HG02938 (cell line): ENCODE results near the gene ST8SIA5.
"Not testable (repeated sequence)": the region's sequence is repeated elsewhere in the genome, so short reads cannot be mapped to it uniquely, and the experiment has no call there.

Experiments
- ATAC-seq: cut with Tn5 transposase; IDR thresholded peaks from one replicate; pipeline ENCODE4 v1.9.1; 2021; ENCODE audit warnings: mild to moderate bottlenecking, moderate library complexity; ENCODE audit not compliant: unreplicated experiment

ST8SIA5 gene

GRCh38 chr18:46756559-46757201 lies at the start of gene ST8SIA5:
TSS of gene ST8SIA5 (minus strand) at chr18:46757053. CDS start at chr18:46756508, 545 bp downstream.
- ATAC-seq = no peak

GRCh38 chr18:46795945-46796344 lies 39.1 kb upstream of the ST8SIA5 start:
- not testable (repeated sequence) for ATAC-seq

GRCh38 chr18:46794607-46795006 lies 37.8 kb upstream of the ST8SIA5 start:
- no peak for ATAC-seq

DNA sequence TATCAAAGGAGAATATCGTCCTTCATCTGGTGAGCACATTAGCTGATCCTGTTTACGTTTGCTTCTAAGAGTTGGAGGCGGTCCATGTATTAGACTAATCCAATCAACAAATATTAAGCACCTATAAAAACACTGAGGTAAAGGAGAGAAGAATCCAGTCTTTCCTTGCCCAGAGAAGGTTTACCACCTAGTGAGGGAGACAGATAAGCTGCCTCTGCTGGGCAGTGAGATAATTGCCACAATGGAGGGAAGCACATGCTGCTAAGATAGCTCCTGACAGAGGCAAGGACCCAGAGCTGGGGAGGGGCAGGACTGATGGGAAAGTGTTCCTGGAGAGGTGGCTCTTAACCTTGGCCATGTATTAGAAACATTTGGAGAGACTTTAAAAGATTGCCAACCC lies 36.7 kb upstream of the ST8SIA5 start:
- ATAC-seq = no peak

DNA sequence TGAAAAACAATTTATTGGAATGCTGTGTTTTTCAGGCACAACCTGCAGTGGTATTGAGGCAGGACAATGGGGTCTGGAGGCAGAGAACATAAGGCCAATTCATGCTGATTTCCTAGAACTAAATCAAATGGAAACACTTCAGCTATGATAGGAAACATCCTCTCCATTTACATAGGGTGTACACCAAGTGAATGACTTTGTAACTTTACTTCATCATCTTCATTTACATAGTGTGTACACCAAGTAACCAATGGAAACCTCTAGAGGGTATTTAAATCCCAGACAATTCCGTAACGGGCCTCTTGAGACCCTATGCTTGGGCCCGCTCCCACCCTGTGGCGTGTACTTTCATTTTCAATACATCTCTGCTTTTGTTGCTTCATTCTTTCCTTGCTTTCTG lies 32.2 kb upstream of the ST8SIA5 start:
- no peak for ATAC-seq

DNA sequence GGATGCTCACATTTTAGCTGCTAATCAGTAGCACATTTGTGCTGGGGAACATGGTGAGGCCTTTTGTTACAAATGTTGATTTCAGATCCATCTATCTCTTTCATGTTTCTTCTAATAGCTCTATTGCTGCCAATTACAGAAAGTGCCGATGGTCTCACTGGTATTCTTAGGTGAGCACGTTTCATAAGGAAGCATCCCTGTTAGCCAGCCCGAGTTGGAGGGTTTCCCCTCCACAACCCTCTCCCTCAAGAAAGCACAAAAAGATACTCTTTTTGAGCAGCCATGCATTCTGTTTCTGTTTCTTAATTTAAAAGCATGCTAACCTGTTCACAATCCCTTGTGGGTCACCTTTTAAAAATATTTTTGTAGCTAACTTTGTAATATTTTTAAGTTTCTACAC lies 30.8 kb upstream of the ST8SIA5 start:
- ATAC-seq = no peak

DNA sequence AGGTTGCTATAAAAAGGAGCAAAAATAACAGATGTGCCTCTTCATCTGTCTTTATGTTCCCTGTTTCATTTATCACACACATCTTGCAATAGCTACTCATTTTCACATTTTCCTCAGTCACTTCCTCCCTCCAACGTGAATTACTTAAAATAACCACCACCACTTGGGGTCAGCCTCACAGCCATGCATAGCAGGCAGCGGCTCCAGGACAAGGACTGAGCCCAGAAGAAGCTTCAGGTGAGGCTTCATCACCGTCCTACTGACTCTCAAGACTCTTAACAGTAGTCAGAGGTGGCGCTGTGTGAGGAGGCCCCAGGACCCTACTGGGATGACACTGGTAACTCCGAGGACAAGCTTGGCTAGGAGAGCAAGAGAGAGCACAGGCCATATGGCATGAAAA lies 15.5 kb upstream of the ST8SIA5 start:
- no peak for ATAC-seq

GRCh38 chr18:46771141-46771540 lies 14.3 kb upstream of the ST8SIA5 start:
- no peak for ATAC-seq

- ATAC-seq = no peak
Observed at GRCh38 chr18:46770708-46771107, 13.9 kb upstream of the ST8SIA5 start.

DNA sequence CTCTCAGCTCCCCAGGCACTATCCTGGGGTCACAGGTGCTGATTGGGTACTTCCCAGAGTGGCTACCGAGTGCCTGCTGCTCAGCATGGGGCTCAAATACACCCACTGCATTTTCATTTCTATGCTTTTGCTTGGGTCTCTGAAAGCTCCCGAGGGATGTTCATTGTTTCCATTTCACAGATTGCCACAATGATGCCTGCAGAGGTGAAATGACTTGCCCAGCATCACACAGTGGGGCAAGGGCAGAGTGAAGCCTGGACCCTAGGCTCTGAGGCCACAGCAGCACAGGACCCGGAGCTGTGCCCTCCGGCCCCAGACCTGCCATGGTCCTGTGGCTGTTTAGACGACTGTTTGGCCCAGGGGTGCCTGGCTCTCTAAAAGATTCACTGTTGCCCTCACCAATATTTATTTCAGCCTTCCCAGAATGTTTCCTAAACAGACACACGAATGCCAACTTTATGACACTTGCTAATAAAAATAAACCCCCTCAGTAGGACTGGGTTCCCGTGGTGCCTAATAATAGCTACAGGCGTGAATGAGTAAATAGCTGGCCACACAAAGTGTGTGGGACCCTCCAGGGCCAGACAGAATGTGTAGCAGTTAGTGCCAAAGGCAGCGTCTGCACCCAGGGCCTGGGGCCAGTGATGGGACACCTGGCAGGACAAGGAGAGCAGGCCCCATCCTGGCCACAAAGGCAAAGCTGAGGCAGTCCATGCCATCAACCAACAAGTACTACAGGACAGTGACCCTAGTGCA lies 11.5 kb upstream of the ST8SIA5 start:
- no peak for ATAC-seq

- ATAC-seq = no peak
Observed at GRCh38 chr18:46767217-46767616, 10.4 kb upstream of the ST8SIA5 start.

GRCh38 chr18:46764586-46764985 lies 7.7 kb upstream of the ST8SIA5 start:
- no peak for ATAC-seq

DNA sequence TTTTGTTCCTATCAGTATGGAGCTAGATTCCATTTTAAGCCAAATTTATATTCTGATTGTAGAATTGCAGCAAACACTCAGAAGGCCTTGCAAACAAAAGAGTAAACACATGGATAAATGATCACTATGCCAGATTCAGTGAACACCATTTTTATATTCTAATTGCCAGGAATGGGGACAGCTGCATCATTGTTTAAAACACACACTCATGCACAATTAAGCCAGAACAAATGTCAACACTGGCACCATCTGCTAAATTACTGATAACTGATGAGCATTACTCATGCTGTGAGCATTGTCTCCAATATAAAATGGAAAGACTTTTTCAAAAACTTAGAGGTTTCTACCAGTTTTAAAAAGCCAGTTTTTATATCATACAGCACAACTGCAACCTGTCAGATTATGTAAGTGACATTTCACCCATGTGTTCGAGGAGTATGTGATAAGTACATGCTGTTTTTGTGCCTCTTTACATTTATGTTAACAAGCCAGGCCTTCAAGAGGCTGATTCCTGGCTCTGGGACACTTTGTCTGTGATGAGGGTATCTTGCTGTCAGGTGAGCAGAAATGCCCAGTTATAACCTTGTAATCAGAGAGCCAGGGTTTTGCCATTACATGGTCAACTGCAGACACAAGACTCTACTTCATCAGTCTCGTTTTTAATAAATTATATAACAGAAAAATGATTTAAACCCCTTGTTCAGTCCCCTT lies 4.4 kb upstream of the ST8SIA5 start:
- ATAC-seq = no peak

GRCh38 chr18:46759890-46760289 lies 3.0 kb upstream of the ST8SIA5 start:
- ATAC-seq = no peak

GRCh38 chr18:46756025-46756558 lies 761 bp downstream of the ST8SIA5 start:
- ATAC-seq = no peak

- no peak for ATAC-seq
Observed at GRCh38 chr18:46755315-46756024, 1.4 kb downstream of the ST8SIA5 start.

DNA sequence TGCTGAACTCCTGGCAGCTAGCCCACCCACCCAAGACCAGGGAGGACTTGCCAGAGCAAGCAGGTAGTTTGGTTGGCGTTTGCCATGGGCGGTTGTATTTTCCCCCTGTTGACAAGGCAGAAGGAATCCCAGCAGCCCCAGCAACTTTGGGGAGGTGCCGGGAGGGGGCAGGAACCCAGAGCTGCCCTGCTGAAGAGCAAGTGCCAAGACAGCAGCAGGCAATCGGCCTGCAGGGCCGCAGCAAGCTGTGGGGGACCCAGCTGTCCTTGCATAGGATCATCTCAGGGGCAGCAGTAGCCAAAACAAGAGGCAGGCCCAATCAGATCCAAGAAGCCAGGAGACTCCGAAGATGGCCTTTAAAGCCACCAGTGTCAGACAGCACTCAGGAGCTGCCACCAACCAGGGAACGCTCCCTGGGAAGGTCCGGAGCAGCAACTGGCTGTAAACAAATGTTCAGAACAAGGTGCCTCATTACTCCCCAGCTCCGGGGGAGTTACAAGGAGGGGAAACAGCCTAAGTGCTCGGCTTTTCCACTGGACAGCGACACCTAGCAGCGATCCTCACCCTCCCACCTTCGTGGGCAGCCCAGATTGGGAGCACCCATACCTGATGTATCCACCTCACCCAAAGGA lies 2.1 kb downstream of the ST8SIA5 start:
- no peak for ATAC-seq

DNA sequence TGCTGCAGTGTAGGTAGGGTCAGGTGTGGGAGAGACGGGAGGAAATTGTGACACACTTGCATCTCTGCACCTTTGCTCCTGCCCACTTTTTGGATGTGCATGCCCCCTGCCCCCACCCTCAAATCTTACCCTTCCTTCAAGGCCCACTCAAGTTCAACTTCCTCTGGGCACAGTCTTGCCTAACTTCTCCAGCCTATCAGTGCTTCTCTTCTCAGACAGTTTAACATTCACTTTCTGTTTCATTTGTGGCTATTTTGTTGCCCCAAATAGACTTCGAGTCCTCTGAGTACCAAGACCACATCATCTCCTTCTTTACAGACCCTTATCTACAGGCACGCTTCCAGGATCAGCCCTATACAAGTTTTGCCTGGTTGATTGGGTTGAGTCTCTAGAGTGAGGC lies 2.7 kb downstream of the ST8SIA5 start:
- peak; percentile 70 for ATAC-seq

DNA sequence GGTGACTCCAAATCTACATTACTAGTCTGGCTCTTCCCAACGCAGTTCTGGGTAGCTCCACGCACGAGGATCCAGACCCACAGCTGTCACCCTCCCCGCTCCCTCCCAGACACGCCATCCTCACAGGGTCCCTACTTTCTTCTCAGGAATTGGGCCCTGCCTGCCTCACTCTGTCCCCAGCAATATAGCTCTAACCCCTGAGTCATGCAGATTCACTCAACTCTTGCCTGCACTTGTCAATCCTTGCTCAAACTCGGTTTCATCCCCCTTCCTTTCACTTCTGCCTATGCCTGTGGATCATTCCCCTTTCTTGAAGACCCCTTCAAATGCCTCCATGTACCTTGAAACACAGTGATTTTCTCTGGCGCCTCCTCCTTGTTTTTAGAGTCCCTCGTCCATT lies 5.0 kb downstream of the ST8SIA5 start:
- ATAC-seq = no peak

GRCh38 chr18:46750626-46751025 lies 6.2 kb downstream of the ST8SIA5 start:
- no peak for ATAC-seq

GRCh38 chr18:46748466-46748865 lies 8.4 kb downstream of the ST8SIA5 start:
- no peak for ATAC-seq
